Frontal cortex (tissue), 4 donors: ENCODE results near the gene MLIP. TPM values are rescaled to one million over a fixed set of nuclear protein-coding genes. Genes with fewer than 3 reads are reported as not detected.
"Not testable (repeated sequence)": the region's sequence is repeated elsewhere in the genome, so short reads cannot be mapped to it uniquely, and the experiment has no call there.

Source experiments
- DNase-seq, 2 donors: peaks; one replicate each; pipeline ENCODE4 v3.0.0; 2012; ENCODE audit warnings: low spot score in 2 of 2
- FAIRE-seq: peaks from 2 replicates; lab custom pipeline; 2012; peaks lifted over from hg19 to GRCh38; lab: Jason Lieb, UNC
- total RNA-seq: library from RNA; depleted of rRNA; stranded (reverse); fragments of >200 nt; gene quantifications from one replicate; pipeline ENCODE4 v1.2.3, GENCODE V29; 2014
- donor health status: control.
- donor health status: control.
- donor health status: control.

The MLIP gene
- total RNA-seq, 1 donor from 2014 or later = 11.8 TPM

DNA sequence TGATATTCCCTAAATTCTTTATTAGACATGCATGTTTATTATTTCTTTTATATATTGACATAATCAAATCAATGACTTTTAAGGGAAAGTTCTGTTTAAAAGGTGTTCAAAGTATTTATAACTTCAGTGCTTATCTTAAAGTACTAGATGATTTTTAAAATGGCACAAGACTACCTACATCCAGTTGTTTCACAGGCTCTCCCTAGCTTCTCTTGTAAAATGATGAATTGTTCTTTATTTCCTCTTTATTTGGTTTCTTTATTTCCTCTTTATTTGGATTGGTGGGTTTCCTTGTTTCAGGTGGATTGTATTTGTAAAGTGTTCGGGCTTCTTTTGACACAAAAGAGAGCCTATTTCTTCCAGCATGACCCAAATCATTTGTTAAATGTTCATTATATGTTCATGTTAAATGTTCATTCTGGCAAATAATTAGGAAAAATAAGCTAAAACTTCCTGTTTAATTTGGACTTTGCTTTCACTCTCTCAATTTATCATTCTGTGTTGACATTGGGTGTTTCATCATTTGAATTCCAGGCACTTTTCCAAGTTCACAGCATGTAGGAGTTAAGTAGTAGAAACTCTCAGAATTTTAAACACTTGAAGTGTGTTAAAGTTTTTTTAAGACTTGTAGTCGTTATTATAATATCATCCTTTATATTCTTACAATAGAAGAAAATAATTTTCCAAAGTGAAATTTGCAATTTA lies 24.6 kb downstream of the MLIP start:
- FAIRE-seq (peak; percentile 39), DNase-seq (no peak)

GRCh38 chr6:54138795-54139194 lies 27.6 kb downstream of the MLIP start:
- FAIRE-seq = no peak
- DNase-seq = no peak

DNA sequence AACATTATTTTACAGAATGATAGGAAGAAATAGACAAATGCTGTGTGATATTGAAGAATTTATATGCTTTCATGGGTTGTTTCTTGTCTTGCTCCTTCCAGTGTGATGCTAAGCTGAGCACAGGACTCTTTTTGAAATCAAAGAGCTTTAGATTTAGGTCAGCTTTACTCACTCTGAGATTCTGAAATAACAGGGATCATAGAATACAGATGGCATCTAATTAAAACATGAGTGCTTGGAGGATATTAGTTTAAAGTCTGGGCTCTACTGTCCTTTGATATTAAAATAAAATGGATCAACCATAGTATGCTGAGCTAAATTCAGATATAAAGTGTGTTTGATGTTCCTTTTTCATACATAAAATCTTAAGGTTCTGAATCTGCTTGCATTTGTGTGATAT lies 29.6 kb downstream of the MLIP start:
- FAIRE-seq (no peak), DNase-seq (no peak)

DNA sequence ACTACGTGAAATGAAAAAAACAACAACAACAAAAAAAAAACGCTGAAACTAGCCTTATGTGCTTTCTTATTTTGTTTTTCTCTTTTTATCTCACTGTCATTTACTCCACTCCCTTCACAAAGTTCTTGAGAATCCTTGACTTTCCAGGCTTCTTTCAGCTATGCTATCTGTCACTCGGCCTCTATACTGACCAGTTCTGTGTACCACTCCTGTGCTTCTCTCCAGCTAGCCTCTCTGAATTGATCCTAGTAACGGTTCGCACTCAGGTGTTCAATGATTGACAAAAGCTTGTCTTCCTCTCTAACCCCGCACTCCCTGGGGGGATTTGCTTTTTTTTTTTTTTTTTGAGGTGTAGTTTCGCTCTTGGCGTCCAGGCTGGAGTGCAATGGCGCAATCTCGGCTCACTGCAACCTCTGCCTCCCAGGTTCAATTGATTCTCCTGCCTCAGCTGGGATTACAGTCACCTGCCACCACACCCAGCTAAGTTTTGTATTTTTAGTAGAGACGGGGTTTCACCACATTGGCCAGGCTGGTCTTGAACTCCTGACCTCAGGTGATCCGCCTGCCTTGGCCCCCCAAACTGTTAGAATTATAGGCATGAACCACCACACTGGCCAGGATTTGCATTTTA lies 31.8 kb downstream of the MLIP start:
- no peak for FAIRE-seq
- DNase-seq = no peak

DNA sequence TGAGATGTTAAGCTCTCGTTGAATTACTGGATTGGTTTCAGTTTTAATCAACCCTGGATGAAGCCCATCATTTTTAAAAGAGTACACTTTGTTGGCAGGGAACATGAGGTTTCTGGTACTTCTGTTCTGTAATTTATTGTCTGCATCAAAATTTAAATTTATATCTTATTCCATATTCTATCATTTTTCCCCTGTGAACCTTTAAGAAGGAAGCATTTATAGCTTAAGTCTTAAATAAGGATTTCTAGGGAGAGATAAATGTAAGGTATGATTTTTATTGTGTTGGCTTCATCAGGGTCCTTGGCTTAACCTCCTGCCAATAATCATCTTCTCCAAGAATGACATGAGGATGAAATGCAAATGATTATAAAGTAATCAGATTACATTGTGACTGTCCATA lies 40.6 kb downstream of the MLIP start:
- FAIRE-seq (no peak), DNase-seq (no peak)

DNA sequence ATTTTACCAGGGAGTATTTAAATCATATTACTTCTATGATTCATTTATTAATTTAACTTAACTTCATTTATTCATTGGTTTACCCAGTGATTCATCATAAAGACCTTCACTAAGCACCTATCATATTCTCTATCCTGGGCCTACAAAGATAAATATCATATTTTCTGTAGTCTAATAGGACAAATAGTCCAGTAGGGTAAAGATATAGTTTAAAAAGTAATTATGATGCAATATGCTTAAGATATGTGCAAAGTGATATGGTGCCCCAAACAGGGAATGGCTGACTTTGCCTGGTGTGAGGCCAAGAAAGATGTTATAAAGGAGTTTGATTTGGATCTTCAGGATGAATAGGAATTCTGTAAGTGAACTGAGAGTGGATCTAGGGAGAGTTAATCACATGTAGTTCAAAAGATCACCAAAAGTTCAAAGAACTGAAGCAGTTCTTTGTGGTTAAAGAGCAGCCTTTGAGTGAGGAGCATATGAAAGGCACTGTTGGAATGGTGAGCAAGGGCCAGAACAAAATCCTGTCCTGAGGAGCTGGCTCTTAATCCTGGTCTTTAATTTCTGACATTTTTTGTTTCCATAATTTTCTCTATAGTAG lies 45.5 kb downstream of the MLIP start:
- FAIRE-seq = no peak
- no peak for DNase-seq

GRCh38 chr6:54157405-54157804 lies 46.2 kb downstream of the MLIP start:
- no peak for DNase-seq
- no peak for FAIRE-seq

- FAIRE-seq = no peak
Observed at GRCh38 chr6:54173089-54173488, 61.8 kb downstream of the MLIP start.

DNA sequence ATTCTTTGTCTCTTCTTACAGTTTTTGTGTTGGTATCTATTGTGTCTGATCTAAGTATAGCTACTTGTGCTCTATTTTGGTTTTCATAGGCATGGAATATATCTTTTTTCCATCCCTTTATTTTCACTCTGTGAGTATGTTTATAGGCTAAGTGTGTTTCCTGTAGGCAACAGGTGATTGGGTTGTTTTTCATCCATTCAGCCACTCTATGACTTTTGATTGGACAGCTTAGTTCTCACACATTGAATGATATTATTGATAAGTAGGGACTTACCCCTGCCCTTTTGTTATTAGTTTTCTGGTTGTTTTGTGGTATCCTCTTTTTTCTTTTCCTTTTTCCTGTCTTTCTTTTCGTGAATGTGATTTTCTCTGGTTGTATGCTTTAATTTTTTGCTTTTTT lies 67.9 kb downstream of the MLIP start:
- FAIRE-seq (no peak), DNase-seq (no peak)

More at GRCh38 chr6:54173089-54173488, 61.8 kb downstream of the MLIP start:
- DNase-seq = no peak

GRCh38 chr6:54183616-54184015 lies 72.4 kb downstream of the MLIP start:
- DNase-seq (no peak), FAIRE-seq (no peak)

DNA sequence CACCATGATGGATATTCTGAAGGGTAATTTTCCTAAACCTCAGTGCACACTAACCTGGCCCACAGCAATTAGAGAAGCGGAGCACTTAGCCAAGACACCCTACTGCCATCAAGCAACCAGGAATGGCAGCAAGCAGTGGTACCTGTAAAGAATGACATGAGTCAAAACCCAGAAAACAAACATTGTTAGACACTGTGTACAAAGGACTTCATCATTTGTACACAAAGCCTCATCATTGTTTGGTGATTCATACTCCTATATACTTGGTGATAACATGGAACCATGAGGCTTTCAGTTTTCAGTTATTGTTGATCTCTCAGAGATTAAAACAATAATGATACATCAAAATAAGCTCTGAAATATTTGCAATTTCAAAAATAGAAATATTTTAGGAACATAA lies 74.6 kb downstream of the MLIP start:
- no peak for DNase-seq
- FAIRE-seq = no peak

GRCh38 chr6:54188846-54189245 lies 77.6 kb downstream of the MLIP start:
- DNase-seq (no peak), FAIRE-seq (no peak)

- FAIRE-seq = no peak
- no peak for DNase-seq
Observed at GRCh38 chr6:54191461-54191860, 80.2 kb downstream of the MLIP start.

DNA sequence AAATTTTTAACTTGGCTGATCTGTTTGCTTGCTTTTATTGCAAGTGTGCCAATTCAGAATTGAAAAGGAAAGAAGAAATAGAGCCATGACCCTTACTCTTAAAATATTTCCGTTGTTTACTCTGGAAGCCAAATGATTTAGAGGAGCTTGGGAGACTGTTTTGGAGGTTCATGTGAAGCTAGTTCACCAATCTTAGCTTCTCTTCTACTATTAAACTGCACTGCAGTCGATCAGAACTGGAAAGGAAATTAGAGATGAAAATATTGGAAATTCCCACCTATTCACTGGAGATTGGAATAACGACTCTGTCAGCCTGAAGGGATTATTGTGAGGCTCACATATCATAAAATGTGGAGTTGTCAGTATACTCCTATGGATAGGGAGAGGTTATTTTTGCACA lies 81.8 kb downstream of the MLIP start:
- no peak for FAIRE-seq
- no peak for DNase-seq

DNA sequence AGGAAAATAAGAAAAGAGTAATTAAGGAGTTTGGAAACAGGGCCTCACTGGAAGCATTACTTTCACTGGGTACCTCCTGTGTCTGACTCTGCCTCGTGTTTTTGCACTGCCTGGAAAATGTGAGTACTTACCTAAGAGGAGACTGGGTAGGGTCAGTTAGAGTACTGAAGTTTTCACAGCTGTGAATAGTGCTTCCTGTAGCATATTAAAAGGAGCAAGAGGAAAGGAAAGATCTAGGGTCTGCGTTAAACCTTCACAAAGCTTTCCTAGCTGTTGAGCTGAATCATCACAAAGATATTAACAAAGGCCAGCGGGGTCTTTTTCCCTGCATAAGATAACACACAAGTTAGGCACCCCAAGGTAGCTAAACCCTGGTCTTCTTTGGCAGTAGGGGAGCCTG lies 82.3 kb downstream of the MLIP start:
- FAIRE-seq (no peak), DNase-seq (no peak)

DNA sequence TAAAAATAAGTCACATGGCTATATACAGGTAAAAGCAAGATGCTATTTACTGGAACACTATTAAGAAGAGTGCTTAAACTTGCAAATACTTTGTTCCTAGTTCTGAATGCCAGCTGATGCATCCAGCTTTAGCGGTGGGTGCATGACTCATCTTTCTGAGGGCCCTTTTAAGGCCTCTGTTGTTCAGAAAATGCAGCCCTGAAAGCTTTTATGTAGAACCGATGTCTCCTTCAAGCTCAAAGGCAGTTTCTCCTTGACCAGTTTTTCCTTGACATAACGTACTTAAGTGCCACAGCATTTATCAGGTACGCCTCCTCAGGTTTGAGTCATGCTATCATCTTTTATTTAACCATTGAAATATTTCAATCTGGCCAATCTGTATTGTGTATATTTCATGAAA lies 82.8 kb downstream of the MLIP start:
- DNase-seq (no peak), FAIRE-seq (no peak)

- FAIRE-seq = no peak
- DNase-seq = no peak
Observed at GRCh38 chr6:54195637-54196036, 84.4 kb downstream of the MLIP start.

GRCh38 chr6:54196905-54197304 lies 85.7 kb downstream of the MLIP start:
- DNase-seq (no peak), FAIRE-seq (no peak)

DNA sequence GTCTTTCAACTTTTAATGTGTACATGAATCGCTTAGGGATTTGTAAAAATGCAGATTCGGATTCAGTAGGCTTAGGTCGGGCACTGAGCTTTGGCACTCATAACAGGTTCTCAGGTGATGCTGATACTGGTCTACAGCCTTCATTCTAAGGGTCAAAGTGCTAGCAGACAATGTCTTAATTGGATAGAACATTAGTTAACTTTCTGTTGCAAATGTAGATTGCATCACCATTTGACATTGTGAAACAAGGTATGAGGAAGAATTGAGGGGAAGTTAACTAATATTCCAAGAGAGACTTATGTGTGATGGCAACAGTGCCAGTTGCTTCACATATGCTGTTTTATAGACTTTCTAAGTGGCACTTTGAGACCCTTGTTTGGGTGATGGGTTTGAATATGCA lies 86.9 kb downstream of the MLIP start:
- DNase-seq = no peak
- no peak for FAIRE-seq

DNA sequence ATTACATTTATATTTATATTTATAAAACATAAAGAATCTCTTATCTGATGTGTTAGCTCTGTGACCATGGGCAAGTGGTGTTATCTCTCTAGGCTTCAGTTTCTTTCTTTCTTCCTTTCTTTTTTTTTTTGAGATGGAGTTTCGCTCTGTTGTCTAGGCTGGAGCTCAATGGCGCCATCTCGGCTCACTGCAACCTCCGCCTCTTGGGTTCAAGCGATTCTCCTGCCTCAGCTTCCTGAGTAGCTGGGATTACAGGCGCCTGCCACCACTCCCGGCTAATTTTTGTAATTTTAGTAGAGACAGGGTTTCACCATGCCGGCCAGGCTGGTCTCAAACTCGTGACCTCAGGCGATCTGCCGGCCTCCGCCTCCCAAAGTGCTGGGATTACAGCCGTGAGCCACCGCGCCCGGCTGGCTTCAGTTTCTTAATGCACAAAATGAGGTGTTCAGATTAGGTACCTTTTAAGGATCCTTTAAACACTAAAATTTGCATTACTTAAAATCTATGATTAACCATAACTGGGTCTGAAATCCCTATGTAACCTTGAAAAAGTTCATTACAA lies 92.3 kb downstream of the MLIP start:
- DNase-seq, FAIRE-seq: not testable (repeated sequence)

GRCh38 chr6:54204921-54205591 lies 93.8 kb downstream of the MLIP start:
- DNase-seq (no peak), FAIRE-seq (no peak)
